GM21529 (cell line): ENCODE data around the gene TRPM5.
A peak's percentile ranks its signal among the peaks of the same experiment; 100 is the strongest.

Source experiments
- ATAC-seq: cut with Tn5 transposase; IDR thresholded peaks from one replicate; pipeline ENCODE4 v1.9.1; 2021; ENCODE audit not compliant: unreplicated experiment

Gene TRPM5

GRCh38 chr11:2423157-2424025 lies 20.9 kb downstream of the TRPM5 start:
- ATAC-seq = no peak

GRCh38 chr11:2422461-2423156 lies 21.7 kb downstream of the TRPM5 start:
- ATAC-seq = no peak

- no peak for ATAC-seq
These were observed 22.3 kb downstream of the TRPM5 start for GRCh38 chr11:2421996-2422395.

GRCh38 chr11:2421226-2421994 lies 22.9 kb downstream of the TRPM5 start:
- no peak for ATAC-seq

- peak; percentile 81 for ATAC-seq
These were observed 23.6 kb downstream of the TRPM5 start for GRCh38 chr11:2420502-2421225.

- ATAC-seq = no peak
These were observed 24.4 kb downstream of the TRPM5 start for GRCh38 chr11:2419638-2420501.

- no peak for ATAC-seq
These were observed 25.5 kb downstream of the TRPM5 start for GRCh38 chr11:2418693-2419360.

GRCh38 chr11:2417856-2418692 lies 26.2 kb downstream of the TRPM5 start:
- ATAC-seq = no peak

GRCh38 chr11:2416765-2417164 lies 27.5 kb downstream of the TRPM5 start:
- no peak for ATAC-seq

- ATAC-seq = no peak
These were observed 28.5 kb downstream of the TRPM5 start for GRCh38 chr11:2415601-2416380.

- ATAC-seq = no peak
These were observed 29.1 kb downstream of the TRPM5 start for GRCh38 chr11:2415171-2415570.

- ATAC-seq = no peak
These were observed 29.7 kb downstream of the TRPM5 start for GRCh38 chr11:2414616-2415015.

GRCh38 chr11:2413742-2414579 lies 30.4 kb downstream of the TRPM5 start:
- no peak for ATAC-seq

GRCh38 chr11:2412323-2412722 lies 32.0 kb downstream of the TRPM5 start:
- no peak for ATAC-seq

- no peak for ATAC-seq
These were observed 32.6 kb downstream of the TRPM5 start for GRCh38 chr11:2411446-2412305.

- ATAC-seq = no peak
These were observed 33.7 kb downstream of the TRPM5 start for GRCh38 chr11:2410616-2411015.
